Ovary (tissue), 3 donors: ENCODE measurements around the gene EMP3.

ENCODE experiments used
- CTCF ChIP-seq, 3 donors: fragments of 450-650 bp in 2 of 3; fragments of 200-600 bp in 1 of 3; IDR thresholded peaks; one replicate each; pipeline versions ENCODE4 v1.5.1 to v1.8.0; 2016 to 2022; ENCODE audit warnings: antibody characterized with exemption in 3 of 3, mild to moderate bottlenecking in 1 of 3
- POLR2A ChIP-seq: fragments of 450-650 bp; IDR thresholded peaks from one replicate; pipeline ENCODE4 v1.6.1; 2017; ENCODE audit warnings: antibody characterized with exemption, mild to moderate bottlenecking, moderate library complexity
- donor health status: DM: no; HTN: no; CAD: no.

- no peak for TF ChIP-seq CTCF (IDR thresholded peaks at IDR 0.05)
- TF ChIP-seq POLR2A: no peak
Observed at GRCh38 chr19:48290401-48290770, 35.0 kb upstream of the EMP3 start.
